WTC11 (cell line): ENCODE results near the gene RITA1. TPM values are rescaled to one million over a fixed set of nuclear protein-coding genes. Genes with fewer than 3 reads are reported as not detected.

Experiments
- ATAC-seq: fragments of 200-7000 bp; cut with Tn5 transposase; 2 replicates; pipeline ENCODE4 v1.10.0; 2021; ENCODE audit warnings: mild to moderate bottlenecking, moderate library complexity
- CTCF ChIA-PET: fragments of 300-600 bp; sonication (Branson Sonifier 250); formaldehyde crosslinking; loops from one replicate; lab custom pipeline; 2021; ENCODE audit warnings: antibody characterized with exemption; lab: Charles Lee
- POLR2A ChIA-PET: fragments of 350-600 bp; sonication (Branson Sonifier 250); formaldehyde crosslinking; loops from one replicate; lab custom pipeline; 2021; ENCODE audit warnings: antibody characterized with exemption; lab: Charles Lee
- DNase-seq: peaks from one replicate; pipeline ENCODE4 v3.0.0; 2021; ENCODE audit warnings: low spot score
- H3K27ac Mint-ChIP-seq: 2 replicates; pipeline ENCODE4 v1.8.0; 2021; ENCODE audit warnings: mixed read lengths
- H3K27me3 Mint-ChIP-seq: 2 replicates; pipeline ENCODE4 v1.8.0; 2021; ENCODE audit warnings: low read depth, mild to moderate bottlenecking, moderate library complexity, mixed read lengths
- H3K36me3 Mint-ChIP-seq: 2 replicates; pipeline ENCODE4 v1.8.0; 2021; ENCODE audit warnings: mixed read lengths
- H3K4me1 Mint-ChIP-seq: 2 replicates; pipeline ENCODE4 v1.8.0; 2022; ENCODE audit warnings: mixed read lengths
- H3K4me3 Mint-ChIP-seq: 2 replicates; pipeline ENCODE4 v1.8.0; 2021; ENCODE audit warnings: mild to moderate bottlenecking, moderate library complexity, mixed read lengths
- H3K9me3 Mint-ChIP-seq: 2 replicates; pipeline ENCODE4 v1.8.0; 2021; ENCODE audit warnings: mixed read lengths
- ATF2 ChIP-seq: sonication (generic); formaldehyde crosslinking; IDR thresholded peaks from 2 replicates; pipeline ENCODE4 v1.8.1; 2022; ENCODE audit warnings: low read depth, missing genetic modification reagents, borderline replicate concordance
- CDX4 ChIP-seq: fragments of 250-450 bp; sonication (Bioruptor Pico); IDR thresholded peaks from 2 replicates; pipeline ENCODE4 v1.9.0; 2021; ENCODE audit warnings: moderate library complexity, mild to moderate bottlenecking, inconsistent platforms, borderline replicate concordance
- CREB1 ChIP-seq: sonication (generic); formaldehyde crosslinking; IDR thresholded peaks from 2 replicates; pipeline ENCODE4 v1.8.0; 2023; ENCODE audit warnings: mild to moderate bottlenecking, missing genetic modification reagents
- CREM ChIP-seq: sonication (generic); formaldehyde crosslinking; IDR thresholded peaks from 2 replicates; pipeline ENCODE4 v1.8.1; 2022; ENCODE audit warnings: mild to moderate bottlenecking, missing genetic modification reagents, moderate library complexity
- E2F1 ChIP-seq: sonication (generic); formaldehyde crosslinking; IDR thresholded peaks from 2 replicates; pipeline ENCODE4 v1.8.0; 2022; ENCODE audit warnings: mild to moderate bottlenecking, missing genetic modification reagents
- E2F4 ChIP-seq: sonication (generic); formaldehyde crosslinking; IDR thresholded peaks from 2 replicates; pipeline ENCODE4 v1.8.1; 2022; ENCODE audit warnings: low read depth, mild to moderate bottlenecking, moderate library complexity, missing genetic modification reagents, borderline replicate concordance
- ELF4 ChIP-seq: sonication (generic); formaldehyde crosslinking; IDR thresholded peaks from 2 replicates; pipeline ENCODE4 v1.8.1; 2022; ENCODE audit warnings: low read depth, mild to moderate bottlenecking, moderate library complexity, missing genetic modification reagents
- EMX1 ChIP-seq: fragments of 250-450 bp; sonication (Bioruptor Pico); IDR thresholded peaks from 2 replicates; pipeline ENCODE4 v1.8.0; 2021; ENCODE audit warnings: mild to moderate bottlenecking
- FOXJ3 ChIP-seq: sonication (generic); formaldehyde crosslinking; IDR thresholded peaks from 2 replicates; pipeline ENCODE4 v1.9.0; 2021; ENCODE audit warnings: missing genetic modification reagents, mild to moderate bottlenecking, borderline replicate concordance
- FOXP4 ChIP-seq: sonication (generic); formaldehyde crosslinking; IDR thresholded peaks from 2 replicates; pipeline ENCODE4 v1.8.0; 2022; ENCODE audit warnings: mild to moderate bottlenecking, missing genetic modification reagents
- HMGA2 ChIP-seq: fragments of 250-450 bp; sonication (Bioruptor Pico); IDR thresholded peaks from 2 replicates; pipeline ENCODE4 v1.4.0; 2021; ENCODE audit warnings: mild to moderate bottlenecking, moderate library complexity
- IRF2 ChIP-seq: sonication (generic); formaldehyde crosslinking; IDR thresholded peaks from 2 replicates; pipeline ENCODE4 v1.8.0; 2022; ENCODE audit warnings: low read depth, missing genetic modification reagents, borderline replicate concordance
- MLX ChIP-seq: sonication (generic); formaldehyde crosslinking; IDR thresholded peaks from 2 replicates; pipeline ENCODE4 v1.8.1; 2023; ENCODE audit warnings: mild to moderate bottlenecking, missing genetic modification reagents, moderate library complexity
- NFYB ChIP-seq: sonication (generic); formaldehyde crosslinking; conservative IDR thresholded peaks from 2 replicates; pipeline ENCODE4 v1.8.0; 2022; ENCODE audit warnings: low read depth, missing genetic modification reagents
- NR1H2 ChIP-seq: sonication (generic); formaldehyde crosslinking; IDR thresholded peaks from 2 replicates; pipeline ENCODE4 v1.9.0; 2021; ENCODE audit warnings: mild to moderate bottlenecking, moderate library complexity, missing genetic modification reagents
- SOX15 ChIP-seq: fragments of 250-450 bp; sonication (Bioruptor Pico); IDR thresholded peaks from 2 replicates; pipeline ENCODE4 v1.9.0; 2021; ENCODE audit warnings: mild to moderate bottlenecking
- TEAD1 ChIP-seq: sonication (generic); formaldehyde crosslinking; IDR thresholded peaks from 2 replicates; pipeline ENCODE4 v1.8.0; 2022; ENCODE audit warnings: mild to moderate bottlenecking, missing genetic modification reagents
- ZNF121 ChIP-seq: sonication (generic); formaldehyde crosslinking; IDR thresholded peaks from 2 replicates; pipeline ENCODE4 v1.8.0; 2023; ENCODE audit warnings: missing genetic modification reagents
- ZNF138 ChIP-seq: sonication (generic); formaldehyde crosslinking; conservative IDR thresholded peaks from 2 replicates; pipeline ENCODE4 v1.8.1; 2022; ENCODE audit warnings: mild to moderate bottlenecking, moderate library complexity, missing genetic modification reagents
- ZNF232 ChIP-seq: sonication (generic); formaldehyde crosslinking; IDR thresholded peaks from 2 replicates; pipeline ENCODE4 v1.8.0; 2022; ENCODE audit warnings: mild to moderate bottlenecking, missing genetic modification reagents
- ZNF263 ChIP-seq: sonication (generic); formaldehyde crosslinking; IDR thresholded peaks from 2 replicates; pipeline ENCODE4 v1.8.1; 2022; ENCODE audit warnings: low read depth, mild to moderate bottlenecking, moderate library complexity, missing genetic modification reagents
- ZNF317 ChIP-seq: sonication (generic); formaldehyde crosslinking; IDR thresholded peaks from 2 replicates; pipeline ENCODE4 v1.8.1; 2023; ENCODE audit warnings: low read depth, mild to moderate bottlenecking, moderate library complexity, missing genetic modification reagents, borderline replicate concordance
- ZNF396 ChIP-seq: fragments of 250-450 bp; sonication (Bioruptor Pico); IDR thresholded peaks from 2 replicates; pipeline ENCODE4 v1.8.0; 2021; ENCODE audit warnings: mild to moderate bottlenecking, moderate library complexity, borderline replicate concordance
- ZNF423 ChIP-seq: fragments of 250-450 bp; sonication (Bioruptor Pico); IDR thresholded peaks from 2 replicates; pipeline ENCODE4 v2.1.2; 2022; ENCODE audit warnings: mild to moderate bottlenecking, moderate library complexity
- ZNF425 ChIP-seq: fragments of 250-450 bp; sonication (Bioruptor Pico); conservative IDR thresholded peaks from 2 replicates; pipeline ENCODE4 v1.9.0; 2021; ENCODE audit warnings: mild to moderate bottlenecking
- total RNA-seq: library from RNA; stranded (reverse); gene quantifications from 3 replicates; pipeline ENCODE4 v1.2.3, GENCODE V29; 2021

RITA1 gene
- total RNA-seq, 1 experiment from 2014 or later: 29.3 TPM

- no peak for TF ChIP-seq EMX1 (CRISPR knock-in tag)
- no peak for TF ChIP-seq TEAD1
- no peak for TF ChIP-seq FOXJ3 (CRISPR knock-in tag)
- TF ChIP-seq ZNF396: no peak
Observed at GRCh38 chr12:113211160-113211559, 25.6 kb downstream of the RITA1 start (continued).

GRCh38 chr12:113214895-113215400 lies 29.4 kb downstream of the RITA1 start:
- H3K4me1 Mint-ChIP-seq: peaks cover 3% of the 10 kb centered on the region
- H3K27me3 Mint-ChIP-seq: no peaks in the 10 kb centered on the region
- POLR2A ChIA-PET: no interaction called here
- H3K27ac Mint-ChIP-seq: peak overlapping the region; percentile 63; the same call in 1 of the 2 replicates
- no peaks in the 10 kb centered on the region for H3K36me3 Mint-ChIP-seq
- no peak for DNase-seq
- no peaks in the 10 kb centered on the region for H3K9me3 Mint-ChIP-seq
- ATAC-seq: no peak
- H3K4me3 Mint-ChIP-seq: no peak overlapping the region
- CTCF ChIA-PET: no interaction called here
- TF ChIP-seq ZNF232 (no peak), ATF2 (CRISPR knock-in tag) (no peak), CREM (CRISPR knock-in tag) (no peak), NR1H2 (no peak), ZNF317 (no peak), ZNF138 (CRISPR knock-in tag) (no peak), CREB1 (CRISPR knock-in tag) (no peak), CDX4 (CRISPR knock-in tag) (no peak), ZNF121 (no peak), ELF4 (no peak), NFYB (CRISPR knock-in tag) (no peak), SOX15 (no peak), MLX (no peak), IRF2 (CRISPR knock-in tag) (no peak), ZNF423 (CRISPR knock-in tag) (no peak), EMX1 (CRISPR knock-in tag) (no peak), ZNF263 (CRISPR knock-in tag) (no peak), ZNF425 (CRISPR knock-in tag) (no peak), HMGA2 (CRISPR knock-in tag) (no peak)

GRCh38 chr12:113216027-113216426 lies 30.5 kb downstream of the RITA1 start:
- no peaks in the 10 kb centered on the region for H3K9me3 Mint-ChIP-seq
- H3K27me3 Mint-ChIP-seq: no peaks in the 10 kb centered on the region
- H3K4me1 Mint-ChIP-seq: peaks cover 8% of the 10 kb centered on the region
- H3K36me3 Mint-ChIP-seq: no peaks in the 10 kb centered on the region
- H3K4me3 Mint-ChIP-seq: no peak overlapping the region
- ChIA-PET POLR2A (no interaction called here), CTCF (interaction anchor here (1.1 kb wide), 1 partner anchor 17 kb away, joined by 3 read pairs; no protein-coding TSS in a partner anchor)
- no peak overlapping the region for H3K27ac Mint-ChIP-seq
- no peak for DNase-seq
- no peak for ATAC-seq
- no peak for TF ChIP-seq FOXJ3 (CRISPR knock-in tag)
- TF ChIP-seq ZNF317: no peak
- no peak for TF ChIP-seq FOXP4 (CRISPR knock-in tag)
- no peak for TF ChIP-seq E2F1 (CRISPR knock-in tag)
- no peak for TF ChIP-seq E2F4
- TF ChIP-seq ZNF396: no peak
